H9 (cell line): Measurements from ENCODE around the gene TBC1D17. TPM values are rescaled to one million over a fixed set of nuclear protein-coding genes. Genes with fewer than 3 reads are reported as not detected.

ENCODE experiments used
- DNase-seq: peaks from one replicate; pipeline ENCODE4 v3.0.0-alpha.2; 2017
- H2AFZ ChIP-seq: one replicate; pipeline ENCODE4 v1.6.1; 2013; ENCODE audit warnings: mild to moderate bottlenecking, low read length, control low read depth, moderate library complexity
- H2AK5ac ChIP-seq: 2 replicates; pipeline ENCODE4 v1.6.1; 2013; ENCODE audit warnings: low read length, control low read depth, mixed read lengths; ENCODE audit not compliant: insufficient read length
- H2BK120ac ChIP-seq: one replicate; pipeline ENCODE4 v1.6.1; 2013; ENCODE audit warnings: low read depth, mild to moderate bottlenecking, low read length, control low read depth, inconsistent platforms; ENCODE audit not compliant: poor library complexity, severe bottlenecking
- H2BK12ac ChIP-seq: 2 replicates; pipeline ENCODE4 v1.6.1; 2013; ENCODE audit warnings: low read length, control low read depth, mixed read lengths, low read depth; ENCODE audit not compliant: insufficient read length
- H2BK15ac ChIP-seq: 2 replicates; pipeline ENCODE4 v1.6.1; 2013; ENCODE audit warnings: low read depth, low read length, control low read depth
- H2BK20ac ChIP-seq: one replicate; pipeline ENCODE4 v1.6.1; 2013; ENCODE audit warnings: low read depth, mild to moderate bottlenecking, low read length, control low read depth, inconsistent platforms; ENCODE audit not compliant: poor library complexity, severe bottlenecking
- H2BK5ac ChIP-seq: 2 replicates; pipeline ENCODE4 v1.6.1; 2013; ENCODE audit warnings: low read length, control low read depth, mixed read lengths; ENCODE audit not compliant: insufficient read length
- H3K14ac ChIP-seq: 2 replicates; pipeline ENCODE4 v1.6.1; 2013; ENCODE audit warnings: low read length, control low read depth; ENCODE audit not compliant: insufficient read depth
- H3K18ac ChIP-seq: 2 replicates; pipeline ENCODE4 v1.6.1; 2013; ENCODE audit warnings: low read depth, mild to moderate bottlenecking, mixed read lengths, low read length, control low read depth; ENCODE audit not compliant: insufficient read length
- H3K23ac ChIP-seq: 2 replicates; pipeline ENCODE4 v1.6.1; 2013; ENCODE audit warnings: low read length, control low read depth, mixed read lengths, low read depth; ENCODE audit not compliant: insufficient read length
- H3K23me2 ChIP-seq: 2 replicates; pipeline ENCODE4 v1.6.1; 2013; ENCODE audit warnings: low read depth, mild to moderate bottlenecking, mixed read lengths, low read length, control low read depth; ENCODE audit not compliant: insufficient read length, poor library complexity, severe bottlenecking
- H3K27ac ChIP-seq: 2 replicates; pipeline ENCODE4 v1.5.1; 2013; ENCODE audit warnings: low read length, control low read depth, mixed read lengths, low read depth; ENCODE audit not compliant: insufficient read length
- H3K27me3 ChIP-seq: 2 replicates; pipeline ENCODE4 v1.6.1; 2013; ENCODE audit warnings: low read length, control low read depth, inconsistent platforms; ENCODE audit not compliant: insufficient read depth
- H3K4ac ChIP-seq: 2 replicates; pipeline ENCODE4 v1.6.1; 2013; ENCODE audit warnings: low read depth, mild to moderate bottlenecking, control low read depth, inconsistent platforms, low read length, moderate library complexity
- H3K4me1 ChIP-seq: 2 replicates; pipeline ENCODE4 v1.6.1; 2013; ENCODE audit warnings: low read length, control low read depth, inconsistent platforms; ENCODE audit not compliant: insufficient read depth
- H3K4me2 ChIP-seq: 2 replicates; pipeline ENCODE4 v1.6.1; 2013; ENCODE audit warnings: low read length, control low read depth, mixed read lengths; ENCODE audit not compliant: insufficient read length, insufficient read depth
- H3K56ac ChIP-seq: 2 replicates; pipeline ENCODE4 v1.6.1; 2013; ENCODE audit warnings: low read depth, mild to moderate bottlenecking, mixed read lengths, low read length, control low read depth; ENCODE audit not compliant: insufficient read length
- H3K79me1 ChIP-seq: 2 replicates; pipeline ENCODE4 v1.6.1; 2013; ENCODE audit warnings: low read depth, mild to moderate bottlenecking, moderate library complexity, low read length, control low read depth, inconsistent platforms; ENCODE audit not compliant: insufficient read depth, poor library complexity, severe bottlenecking
- H3K79me2 ChIP-seq: 2 replicates; pipeline ENCODE4 v1.6.1; 2013; ENCODE audit warnings: low read length, control low read depth, inconsistent platforms; ENCODE audit not compliant: insufficient read depth
- H3K9ac ChIP-seq: 2 replicates; pipeline ENCODE4 v1.6.1; 2013; ENCODE audit warnings: low read length, control low read depth, mixed read lengths; ENCODE audit not compliant: insufficient read length; ENCODE audit errors: extremely low read depth
- H3K9me3 ChIP-seq: one replicate; pipeline ENCODE4 v1.6.1; 2013; ENCODE audit warnings: low read depth, low read length, inconsistent platforms; ENCODE audit not compliant: control insufficient read depth
- H3T11ph ChIP-seq: one replicate; pipeline ENCODE4 v1.6.1; 2013; ENCODE audit warnings: mild to moderate bottlenecking, low read length, control low read depth, inconsistent platforms
- H4K20me1 ChIP-seq: one replicate; pipeline ENCODE4 v1.6.1; 2013; ENCODE audit not compliant: control insufficient read depth, insufficient read length, insufficient read depth
- H4K5ac ChIP-seq: 2 replicates; pipeline ENCODE4 v1.6.1; 2013; ENCODE audit warnings: low read depth, mild to moderate bottlenecking, mixed read lengths, low read length, control low read depth; ENCODE audit not compliant: insufficient read length
- H4K8ac ChIP-seq: replicated peaks from 2 replicates; pipeline ENCODE4 v1.6.1; 2013; ENCODE audit warnings: low read length, control low read depth, mixed read lengths, low read depth; ENCODE audit not compliant: insufficient read length
- H4K91ac ChIP-seq: 2 replicates; pipeline ENCODE4 v1.6.1; 2013; ENCODE audit warnings: low read depth, mild to moderate bottlenecking, moderate library complexity, mixed read lengths, low read length, control low read depth; ENCODE audit not compliant: insufficient read length
- H3K27ac Mint-ChIP-seq, 3 experiments: 2 replicates in 2 of 3; 3 replicates in 1 of 3; pipeline ENCODE4 v1.8.0; 2020 to 2021; ENCODE audit warnings: mixed read lengths in 3 of 3, mild to moderate bottlenecking in 1 of 3, moderate library complexity in 1 of 3
- H3K27me3 Mint-ChIP-seq: 2 replicates; pipeline ENCODE4 v1.8.0; 2021; ENCODE audit warnings: low read depth, mild to moderate bottlenecking, moderate library complexity, mixed read lengths
- H3K36me3 Mint-ChIP-seq, 3 experiments: 2 replicates in 2 of 3; 3 replicates in 1 of 3; pipeline ENCODE4 v1.8.0; 2020 to 2021; ENCODE audit warnings: low read depth in 3 of 3, mixed read lengths in 3 of 3; ENCODE audit not compliant: insufficient read depth in 1 of 3
- H3K4me1 Mint-ChIP-seq, 2 experiments: 2 replicates each; pipeline ENCODE4 v1.8.0; 2020; ENCODE audit warnings: mixed read lengths in 2 of 2
- H3K4me3 Mint-ChIP-seq, 2 experiments: 2 replicates in 1 of 2; 3 replicates in 1 of 2; pipeline ENCODE4 v1.8.0; 2020 to 2021; ENCODE audit warnings: mild to moderate bottlenecking in 2 of 2, mixed read lengths in 2 of 2, moderate library complexity in 1 of 2
- H3K9me3 Mint-ChIP-seq, 2 experiments: 2 replicates in 1 of 2; 3 replicates in 1 of 2; pipeline ENCODE4 v1.8.0; 2020; ENCODE audit warnings: mild to moderate bottlenecking in 2 of 2, mixed read lengths in 2 of 2, moderate library complexity in 1 of 2
- CTCF ChIP-seq: fragments of 200-600 bp; sonication (generic); conservative IDR thresholded peaks from 3 replicates; pipeline ENCODE4 v1.8.0; 2021; ENCODE audit warnings: antibody characterized with exemption, mild to moderate bottlenecking
- WGBS: extraction: QIAGEN DNeasy Blood & Tissue Kit; methylation state at CpG from one replicate; pipeline ENCODE4 v1.1.7; 2013; ENCODE audit warnings: missing lambda C conversion rate, low lambda C conversion rate, mixed read lengths; ENCODE audit not compliant: insufficient read length; ENCODE audit errors: extremely low coverage; 5-methylcytosine and 5-hydroxymethylcytosine counted together
- total RNA-seq: library from RNA; stranded (reverse); gene quantifications from 2 replicates; pipeline ENCODE4 v1.2.1, GENCODE V29; 2021

TBC1D17 gene
- total RNA-seq, 1 experiment from 2014 or later = 33.6 TPM

- H3K4me3 Mint-ChIP-seq = no peak overlapping the region
- no peak overlapping the region for H4K5ac ChIP-seq
Observed at GRCh38 chr19:49936549-49936948, 59.0 kb downstream of the TBC1D17 start.

More at GRCh38 chr19:49936549-49936948, 59.0 kb downstream of the TBC1D17 start:
- H2BK12ac ChIP-seq = no peak overlapping the region
- no peak overlapping the region for H3T11ph ChIP-seq
- no peaks in the 10 kb centered on the region for H3K23me2 ChIP-seq
- no peak for TF ChIP-seq CTCF
- H3K56ac ChIP-seq = no peak overlapping the region
- Mint-ChIP-seq H3K27me3 (peaks cover 10% of the 10 kb centered on the region), H3K4me1 (peaks cover 0 to 6% of the 10 kb centered on the region in 2 experiments; a peak in 2 of 4 replicates), H3K27ac (no peak overlapping the region), H3K9me3 (no peaks in the 10 kb centered on the region), H3K36me3 (peaks cover 9 to 13% (median 9%) of the 10 kb centered on the region in 3 experiments)
- no peaks in the 10 kb centered on the region for H3K4me1 ChIP-seq
- H3K9ac ChIP-seq = no peak overlapping the region
- no peak overlapping the region for H3K4ac ChIP-seq
- no peak overlapping the region for H4K91ac ChIP-seq
- H3K4me2 ChIP-seq = no peak overlapping the region
- no peaks in the 10 kb centered on the region for H3K9me3 ChIP-seq
- no peak overlapping the region for H2AFZ ChIP-seq
- H4K8ac ChIP-seq = no peak overlapping the region
- H3K23ac ChIP-seq = no peak overlapping the region
- no peaks in the 10 kb centered on the region for H3K79me1 ChIP-seq
- no peaks in the 10 kb centered on the region for H4K20me1 ChIP-seq
- H2AK5ac ChIP-seq = no peak overlapping the region
- H2BK20ac ChIP-seq = no peak overlapping the region
- no peak overlapping the region for H3K18ac ChIP-seq
- H2BK15ac ChIP-seq = no peak overlapping the region
- no peak overlapping the region for H2BK120ac ChIP-seq
- no peak overlapping the region for H3K27ac ChIP-seq
- no peak overlapping the region for H2BK5ac ChIP-seq
- H3K27me3 ChIP-seq = no peaks in the 10 kb centered on the region
- no peaks in the 10 kb centered on the region for H3K79me2 ChIP-seq
- DNase-seq = no peak
- WGBS = no CpG with 5 or more reads among the region's 5 CpGs
- H3K14ac ChIP-seq = no peak overlapping the region
